K562 (cell line): Measurements from ENCODE around the gene DCAF4L1. TPM values are rescaled to one million over a fixed set of nuclear protein-coding genes. Genes with fewer than 3 reads are reported as not detected.

Experiments
- ATAC-seq: fragments of 200-7000 bp; cut with Tn5 transposase; 3 replicates; pipeline ENCODE4 v1.9.1; 2020; ENCODE audit warnings: moderate library complexity
- BruUV-seq: library from RNA; stranded (reverse); fragments of 400-500 nt; replicated peaks from 2 replicates; lab custom pipeline; 2021; lab: Mats Ljungman, UMichigan
- CTCF ChIA-PET: fragments of 300-600 bp; formaldehyde crosslinking; extraction: SDS; loops from one replicate; lab custom pipeline; 2021; ENCODE audit warnings: low intra/inter-chr PET ratio; lab: Yijun Ruan, JAX
- POLR2A ChIA-PET: fragments of 300-600, 350-650 bp; sonication (Branson Sonifier 250); formaldehyde crosslinking; extraction: SDS; loops from one replicate; lab custom pipeline; 2021; ENCODE audit warnings: antibody characterized with exemption, inconsistent platforms; lab: Yijun Ruan, JAX
- DNase-seq, 4 experiments: peaks; one replicate each; pipeline versions ENCODE4 v3.0.0 to v3.0.0-alpha.2; 2011 to 2018; ENCODE audit warnings: low spot score in 3 of 4, mixed read lengths in 3 of 4; ENCODE audit errors: extremely low read depth in 1 of 4
- FAIRE-seq: peaks from 2 replicates; lab custom pipeline; 2011; peaks lifted over from hg19 to GRCh38; lab: Jason Lieb, UNC
- H2AFZ ChIP-seq: 2 replicates; pipeline ENCODE4 v1.6.0; 2011; ENCODE audit warnings: low read depth, low read length, control low read depth, inconsistent platforms
- H3K27ac ChIP-seq: fragments of 200-600 bp; 3 replicates; pipeline ENCODE4 v1.8.0; 2011; ENCODE audit warnings: low read depth, mild to moderate bottlenecking, control low read depth, inconsistent platforms, low read length, moderate library complexity, mixed read lengths; ENCODE audit errors: extremely low read depth
- H3K27me3 ChIP-seq, 2 experiments: fragments of 300-600 bp in 1 of 2; 2 replicates in 1 of 2; 3 replicates in 1 of 2; pipeline versions ENCODE4 v1.6.0 to v1.8.0; 2011; ENCODE audit warnings: inconsistent platforms in 2 of 2, low read length in 2 of 2, mild to moderate bottlenecking in 1 of 2, mixed read lengths in 1 of 2, moderate library complexity in 1 of 2; ENCODE audit not compliant: control insufficient read depth in 2 of 2, insufficient read depth in 2 of 2
- H3K36me3 ChIP-seq: fragments of 300-600 bp; 3 replicates; pipeline ENCODE4 v1.8.0; 2011; ENCODE audit warnings: mild to moderate bottlenecking, low read length, inconsistent platforms; ENCODE audit not compliant: control insufficient read depth, insufficient read depth
- H3K4me1 ChIP-seq, 2 experiments: fragments of 200-600 bp in 1 of 2; replicated peaks in 1 of 2; 2 replicates in 1 of 2; 3 replicates in 1 of 2; pipeline versions ENCODE4 v1.5.1 to v1.8.0; 2011; ENCODE audit warnings: inconsistent platforms in 2 of 2, low read length in 2 of 2, mild to moderate bottlenecking in 1 of 2, mixed read lengths in 1 of 2, moderate library complexity in 1 of 2; ENCODE audit not compliant: control insufficient read depth in 2 of 2, insufficient read depth in 2 of 2
- H3K4me2 ChIP-seq: 2 replicates; pipeline ENCODE4 v1.6.1; 2011; ENCODE audit warnings: low read length, control low read depth, inconsistent platforms, mixed read lengths; ENCODE audit not compliant: insufficient read depth
- H3K4me3 ChIP-seq: fragments of 200-600 bp; sonication (generic), shearing (Covaris generic); 2 replicates; pipeline ENCODE4 v1.5.1; 2016; ENCODE audit warnings: control low read depth, inconsistent platforms
- H3K79me2 ChIP-seq: fragments of 200-600 bp; 3 replicates; pipeline ENCODE4 v1.8.0; 2011; ENCODE audit warnings: low read length, inconsistent platforms; ENCODE audit not compliant: control insufficient read depth, insufficient read depth
- H3K9ac ChIP-seq, 2 experiments: 2 replicates each; pipeline versions ENCODE4 v1.6.0 to v1.6.1; 2011; ENCODE audit warnings: low read depth in 2 of 2, low read length in 2 of 2, control low read depth in 1 of 2, inconsistent platforms in 1 of 2, mild to moderate bottlenecking in 1 of 2, mixed read lengths in 1 of 2; ENCODE audit not compliant: insufficient read depth in 1 of 2
- H3K9me1 ChIP-seq: one replicate; pipeline ENCODE4 v1.6.0; 2011; ENCODE audit warnings: inconsistent platforms, mild to moderate bottlenecking, low read length, moderate library complexity; ENCODE audit not compliant: control insufficient read depth, insufficient read depth
- H3K9me3 ChIP-seq: replicated peaks from 2 replicates; pipeline ENCODE4 v1.5.1; 2011; ENCODE audit warnings: low read depth, low read length, inconsistent platforms; ENCODE audit not compliant: control insufficient read depth, insufficient read depth
- H4K20me1 ChIP-seq: replicated peaks from 2 replicates; pipeline ENCODE4 v1.6.1; 2011; ENCODE audit warnings: low read length, inconsistent platforms, mixed read lengths; ENCODE audit not compliant: control insufficient read depth, insufficient read depth
- E2F1 ChIP-seq: sonication (generic); formaldehyde crosslinking; IDR thresholded peaks from 2 replicates; pipeline ENCODE4 v1.8.1; 2023; ENCODE audit warnings: mild to moderate bottlenecking, missing genetic modification reagents, moderate library complexity
- WGBS: fragments of 100-300 bp; shearing (Covaris generic); methylation state at CpG from one replicate; pipeline ENCODE4 v1.1.6; 2016; ENCODE audit warnings: low coverage, mixed read lengths; ENCODE audit not compliant: insufficient coverage; ENCODE audit errors: missing lambda C conversion rate; 5-methylcytosine and 5-hydroxymethylcytosine counted together
- in situ Hi-C: fragments of 300-500 bp; cut with MboI; formaldehyde crosslinking; loops from 4 replicates; pipeline ENCODE4 v1.15.0; 2018; ENCODE audit warnings: inconsistent platforms, mixed read lengths
- intact Hi-C: fragments of 100-400 bp; cut with micrococcal nuclease; formaldehyde crosslinking; loops from 2 replicates; pipeline ENCODE4 v1.14.2; 2022
- polyA plus RNA-seq, 8 experiments: library from polyadenylated mRNA; depleted of rRNA in 4 of 8; stranded (reverse) in 5 of 8; unstranded in 3 of 8; fragments of >200 nt; fragmentation: Nextera tagmentation in 2 of 8; fragmentation: Illumina TruSeq in 1 of 8; extraction: Ambion mirVana in 2 of 8; extraction: Trizol in 1 of 8; gene quantifications; 2 replicates each; pipeline versions ENCODE4 v1.2.1 to v1.2.3, GENCODE V29; 2011 to 2014; ENCODE audit warnings: inconsistent platforms in 1 of 8, missing spikeins in 1 of 8
- total RNA-seq, 7 experiments: library from RNA; depleted of rRNA in 6 of 7; stranded (reverse); fragments of >200 nt in 6 of 7; fragmentation: Illumina TruSeq in 2 of 7; extraction: Trizol in 2 of 7; gene quantifications; 2 replicates each; pipeline versions ENCODE4 v1.2.1 to v1.2.3, GENCODE V29; 2011 to 2021; ENCODE audit warnings: low replicate concordance in 1 of 7
- TF ChIP-seq, protein P1 (sequence below): fragments of 250-450 bp; sonication (Bioruptor Pico); IDR thresholded peaks from 2 replicates; pipeline ENCODE4 v1.8.0; 2021; ENCODE audit warnings: moderate library complexity, mild to moderate bottlenecking, inconsistent platforms

Gene DCAF4L1
- total and polyA plus RNA-seq, 9 of the 15 experiments (the other 6 are each of a cell fraction or from before 2014, with no cell fraction given) = 0.17 to 0.64 (median 0.36) TPM

DNA sequence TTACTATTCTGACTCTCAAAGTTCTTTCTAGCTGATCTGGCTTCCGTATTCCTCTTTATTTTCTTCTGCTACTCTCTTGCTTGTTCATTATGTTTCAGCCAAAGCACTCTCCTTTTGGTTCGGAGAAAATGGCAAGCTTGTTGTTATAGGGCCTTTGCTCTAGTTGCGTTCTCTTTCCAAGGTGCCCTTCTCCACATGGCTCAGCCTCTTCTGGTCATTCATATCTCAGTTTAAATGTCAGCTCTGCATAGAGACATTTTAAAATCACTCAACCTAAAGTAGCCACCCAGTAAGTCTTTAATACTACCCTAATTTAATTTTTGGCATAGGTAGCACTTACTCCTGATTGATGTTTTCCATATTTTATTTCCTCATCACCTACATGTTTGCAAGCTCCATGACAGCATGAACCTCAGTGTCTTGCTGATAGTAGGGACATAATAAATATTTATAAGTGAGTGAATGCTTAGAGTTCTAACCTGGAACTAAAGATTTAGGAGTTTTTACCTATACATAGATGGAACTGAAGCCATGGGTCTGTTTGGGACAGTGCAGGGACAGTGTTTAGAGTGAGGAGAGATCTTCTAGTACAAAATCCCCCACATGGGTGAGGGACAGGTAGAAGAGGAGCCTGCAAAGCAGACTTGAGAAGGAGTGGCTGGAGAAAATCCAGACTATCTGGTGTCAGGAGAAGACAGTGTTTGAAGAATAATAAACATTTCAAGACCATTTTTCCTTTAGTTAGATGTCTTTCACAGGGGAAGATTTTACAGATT, 26.6 kb downstream of the DCAF4L1 start:
- CTCF ChIA-PET = no interaction called here

More for the DNA sequence above, 26.6 kb downstream of the DCAF4L1 start:
- H4K20me1 ChIP-seq = no peaks in the 10 kb centered on the region
- H3K27ac ChIP-seq = no peak overlapping the region
- WGBS = 93% methylated on average over 3 of the region's 3 CpGs
- no peak overlapping the region for H3K4me3 ChIP-seq
- FAIRE-seq (no peak), DNase-seq (no peak), ATAC-seq (no peak)
- TF ChIP-seq E2F1 = no peak
- TF ChIP-seq, protein P1, sequence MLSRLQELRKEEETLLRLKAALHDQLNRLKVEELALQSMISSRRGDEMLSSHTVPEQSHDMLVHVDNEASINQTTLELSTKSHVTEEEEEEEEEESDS (CRISPR knock-in tag) = no peak
- H3K9me1 ChIP-seq = no peaks in the 10 kb centered on the region
- no peaks in the 10 kb centered on the region for H3K27me3 ChIP-seq
- peaks cover 46% of the 10 kb centered on the region for H3K36me3 ChIP-seq
- no peaks in the 10 kb centered on the region for H3K4me1 ChIP-seq
- H3K9me3 ChIP-seq = no peaks in the 10 kb centered on the region
- no peak overlapping the region; a peak in 1 of 4 replicates for H3K9ac ChIP-seq
- H3K79me2 ChIP-seq = peaks cover 46% of the 10 kb centered on the region
- POLR2A ChIA-PET = interaction anchor here (2.1 kb wide), 1 partner anchor 10 kb away, joined by 7 read pairs; no protein-coding TSS in a partner anchor
- H2AFZ ChIP-seq = no peak overlapping the region
- BruUV-seq = no TSS peak
- in situ Hi-C loops = no loop called here
- intact Hi-C loops = no loop called here
- H3K4me2 ChIP-seq = no peak overlapping the region
